HepG2 (cell line): ENCODE measurements around the gene ZC3H4. TPM values are rescaled to one million over a fixed set of nuclear protein-coding genes. Genes with fewer than 3 reads are reported as not detected.
A peak's percentile ranks its signal among the peaks of the same experiment; 100 is the strongest.

ENCODE experiments used
- MIER3 ChIP-seq: IDR thresholded peaks from 2 replicates; pipeline ENCODE4 v1.6.1; 2016; ENCODE audit warnings: missing compliant biosample characterization, borderline replicate concordance
- PAXIP1 ChIP-seq: sonication (generic); formaldehyde crosslinking; conservative IDR thresholded peaks from 2 replicates; pipeline ENCODE4 v1.4.0; 2020; ENCODE audit warnings: mild to moderate bottlenecking, missing genetic modification reagents, moderate library complexity
- STAG1 ChIP-seq: sonication (generic); formaldehyde crosslinking; IDR thresholded peaks from 2 replicates; pipeline ENCODE4 v1.4.0; 2020; ENCODE audit warnings: missing genetic modification reagents
- XRCC5 ChIP-seq: fragments of 200-400 bp; formaldehyde crosslinking; optimal IDR thresholded peaks from 2 replicates; pipeline ENCODE3; 2017; ENCODE audit warnings: mild to moderate bottlenecking, low read length
- YY1 ChIP-seq: IDR thresholded peaks from 2 replicates; pipeline ENCODE4 v1.6.1; 2011; ENCODE audit warnings: low read length, low read depth, moderate library complexity, mild to moderate bottlenecking; ENCODE audit not compliant: insufficient read depth, insufficient replicate concordance
- ZFP37 ChIP-seq: sonication (generic); formaldehyde crosslinking; IDR thresholded peaks from 2 replicates; pipeline ENCODE4 v1.4.0; 2020; ENCODE audit warnings: missing genetic modification reagents, borderline replicate concordance
- ZFP90 ChIP-seq: sonication (generic); formaldehyde crosslinking; IDR thresholded peaks from 2 replicates; pipeline ENCODE4 v1.8.0; 2022; ENCODE audit warnings: missing genetic modification reagents, mild to moderate bottlenecking, inconsistent platforms, borderline replicate concordance
- ZNF274 ChIP-seq: sonication (generic); formaldehyde crosslinking; IDR thresholded peaks from 2 replicates; pipeline ENCODE4 v1.5.1; 2020; ENCODE audit warnings: mild to moderate bottlenecking, missing genetic modification reagents
- ZNF350 ChIP-seq: sonication (generic); formaldehyde crosslinking; IDR thresholded peaks from 2 replicates; pipeline ENCODE4 v1.4.0; 2020; ENCODE audit warnings: mild to moderate bottlenecking, low read depth, missing genetic modification reagents, borderline replicate concordance
- ZNF564 ChIP-seq: sonication (generic); formaldehyde crosslinking; IDR thresholded peaks from 2 replicates; pipeline ENCODE4 v1.8.1; 2023; ENCODE audit warnings: mild to moderate bottlenecking, missing genetic modification reagents
- polyA plus RNA-seq, 8 experiments: library from polyadenylated mRNA; depleted of rRNA in 3 of 8; stranded (reverse) in 7 of 8; unstranded in 1 of 8; fragments of >200 nt; fragmentation: Illumina TruSeq in 4 of 8; extraction: Trizol in 4 of 8; gene quantifications; 2 replicates each; pipeline versions ENCODE4 v1.2.1 to v1.2.3, GENCODE V29; 2011 to 2016; ENCODE audit warnings: low read depth in 4 of 8, missing spikeins in 1 of 8, mixed read lengths in 1 of 8; ENCODE audit not compliant: insufficient read depth in 1 of 8
- total RNA-seq, 5 experiments: library from RNA; depleted of rRNA; stranded (reverse); fragments of >200 nt; fragmentation: Illumina TruSeq; extraction: Trizol; gene quantifications; 2 replicates each; pipeline ENCODE4 v1.2.3, GENCODE V29; 2016; ENCODE audit warnings: low read depth in 1 of 5
- TF ChIP-seq, protein P1 (sequence below): IDR thresholded peaks from 2 replicates; pipeline ENCODE4 v1.6.1; 2016; ENCODE audit warnings: low read depth, missing genetic modification reagents, missing compliant biosample characterization
- TF ChIP-seq, protein P2 (sequence below): sonication (generic); formaldehyde crosslinking; IDR thresholded peaks from 2 replicates; pipeline ENCODE4 v1.5.1; 2020; ENCODE audit warnings: mild to moderate bottlenecking, missing genetic modification reagents, moderate library complexity
- TF ChIP-seq, protein P3 (sequence below): sonication (generic); formaldehyde crosslinking; IDR thresholded peaks from 2 replicates; pipeline ENCODE4 v1.5.0; 2020; ENCODE audit warnings: mild to moderate bottlenecking, missing genetic modification reagents

The ZC3H4 gene
- total and polyA plus RNA-seq, 2 of the 13 experiments (the other 11 are each of a cell fraction or from before 2014, with no cell fraction given), result 1.8 to 10.7 TPM

DNA sequence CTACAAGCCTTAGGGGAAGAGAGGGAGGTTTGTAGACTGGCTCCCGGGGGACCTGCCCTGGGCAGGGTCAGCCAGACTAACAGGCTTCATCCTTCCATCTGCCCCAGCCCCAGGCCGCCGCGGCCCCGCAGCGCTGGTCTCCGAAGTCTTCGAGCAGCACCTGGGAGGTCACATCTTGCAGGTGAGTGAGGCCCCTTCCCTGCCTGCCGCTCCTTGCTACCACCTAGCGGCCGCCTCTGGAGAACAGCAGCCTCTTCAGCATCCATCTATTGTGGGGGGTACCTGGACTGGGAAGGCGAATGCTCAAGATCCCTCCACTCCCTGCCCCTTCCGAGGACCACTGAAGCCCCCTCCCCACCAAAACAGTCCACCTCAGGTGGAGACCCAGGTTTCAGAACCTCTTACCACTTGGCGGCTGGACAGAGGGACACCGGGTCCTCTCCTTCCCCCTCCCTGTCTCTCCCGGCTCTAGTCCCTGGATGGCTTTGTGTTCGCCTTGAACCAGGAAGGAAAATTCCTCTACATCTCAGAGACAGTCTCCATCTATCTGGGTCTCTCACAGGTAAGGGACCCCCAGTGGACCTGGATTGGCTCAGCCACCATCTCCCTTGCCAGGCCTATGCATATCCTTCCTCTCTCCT is 81.3 kb downstream of the ZC3H4 start (continued):
- TF ChIP-seq STAG1, result peak; percentile 72
- no peak for TF ChIP-seq PAXIP1
- TF ChIP-seq ZFP90 (CRISPR knock-in tag), result 0 out of 2 replicates have a peak, but pooled peaks have one; percentile 44
- TF ChIP-seq, protein P1, sequence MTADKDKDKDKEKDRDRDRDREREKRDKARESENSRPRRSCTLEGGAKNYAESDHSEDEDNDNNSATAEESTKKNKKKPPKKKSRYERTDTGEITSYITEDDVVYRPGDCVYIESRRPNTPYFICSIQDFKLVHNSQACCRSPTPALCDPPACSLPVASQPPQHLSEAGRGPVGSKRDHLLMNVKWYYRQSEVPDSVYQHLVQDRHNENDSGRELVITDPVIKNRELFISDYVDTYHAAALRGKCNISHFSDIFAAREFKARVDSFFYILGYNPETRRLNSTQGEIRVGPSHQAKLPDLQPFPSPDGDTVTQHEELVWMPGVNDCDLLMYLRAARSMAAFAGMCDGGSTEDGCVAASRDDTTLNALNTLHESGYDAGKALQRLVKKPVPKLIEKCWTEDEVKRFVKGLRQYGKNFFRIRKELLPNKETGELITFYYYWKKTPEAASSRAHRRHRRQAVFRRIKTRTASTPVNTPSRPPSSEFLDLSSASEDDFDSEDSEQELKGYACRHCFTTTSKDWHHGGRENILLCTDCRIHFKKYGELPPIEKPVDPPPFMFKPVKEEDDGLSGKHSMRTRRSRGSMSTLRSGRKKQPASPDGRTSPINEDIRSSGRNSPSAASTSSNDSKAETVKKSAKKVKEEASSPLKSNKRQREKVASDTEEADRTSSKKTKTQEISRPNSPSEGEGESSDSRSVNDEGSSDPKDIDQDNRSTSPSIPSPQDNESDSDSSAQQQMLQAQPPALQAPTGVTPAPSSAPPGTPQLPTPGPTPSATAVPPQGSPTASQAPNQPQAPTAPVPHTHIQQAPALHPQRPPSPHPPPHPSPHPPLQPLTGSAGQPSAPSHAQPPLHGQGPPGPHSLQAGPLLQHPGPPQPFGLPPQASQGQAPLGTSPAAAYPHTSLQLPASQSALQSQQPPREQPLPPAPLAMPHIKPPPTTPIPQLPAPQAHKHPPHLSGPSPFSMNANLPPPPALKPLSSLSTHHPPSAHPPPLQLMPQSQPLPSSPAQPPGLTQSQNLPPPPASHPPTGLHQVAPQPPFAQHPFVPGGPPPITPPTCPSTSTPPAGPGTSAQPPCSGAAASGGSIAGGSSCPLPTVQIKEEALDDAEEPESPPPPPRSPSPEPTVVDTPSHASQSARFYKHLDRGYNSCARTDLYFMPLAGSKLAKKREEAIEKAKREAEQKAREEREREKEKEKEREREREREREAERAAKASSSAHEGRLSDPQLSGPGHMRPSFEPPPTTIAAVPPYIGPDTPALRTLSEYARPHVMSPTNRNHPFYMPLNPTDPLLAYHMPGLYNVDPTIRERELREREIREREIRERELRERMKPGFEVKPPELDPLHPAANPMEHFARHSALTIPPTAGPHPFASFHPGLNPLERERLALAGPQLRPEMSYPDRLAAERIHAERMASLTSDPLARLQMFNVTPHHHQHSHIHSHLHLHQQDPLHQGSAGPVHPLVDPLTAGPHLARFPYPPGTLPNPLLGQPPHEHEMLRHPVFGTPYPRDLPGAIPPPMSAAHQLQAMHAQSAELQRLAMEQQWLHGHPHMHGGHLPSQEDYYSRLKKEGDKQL (CRISPR knock-in tag), result no peak
- peak; percentile 43 for TF ChIP-seq XRCC5
- TF ChIP-seq MIER3 (CRISPR knock-in tag), result no peak
- no peak for TF ChIP-seq ZNF564 (CRISPR knock-in tag)
- 0 out of 2 replicates have a peak, but pooled peaks have one; percentile 31 for TF ChIP-seq ZNF350
- TF ChIP-seq, protein P2, sequence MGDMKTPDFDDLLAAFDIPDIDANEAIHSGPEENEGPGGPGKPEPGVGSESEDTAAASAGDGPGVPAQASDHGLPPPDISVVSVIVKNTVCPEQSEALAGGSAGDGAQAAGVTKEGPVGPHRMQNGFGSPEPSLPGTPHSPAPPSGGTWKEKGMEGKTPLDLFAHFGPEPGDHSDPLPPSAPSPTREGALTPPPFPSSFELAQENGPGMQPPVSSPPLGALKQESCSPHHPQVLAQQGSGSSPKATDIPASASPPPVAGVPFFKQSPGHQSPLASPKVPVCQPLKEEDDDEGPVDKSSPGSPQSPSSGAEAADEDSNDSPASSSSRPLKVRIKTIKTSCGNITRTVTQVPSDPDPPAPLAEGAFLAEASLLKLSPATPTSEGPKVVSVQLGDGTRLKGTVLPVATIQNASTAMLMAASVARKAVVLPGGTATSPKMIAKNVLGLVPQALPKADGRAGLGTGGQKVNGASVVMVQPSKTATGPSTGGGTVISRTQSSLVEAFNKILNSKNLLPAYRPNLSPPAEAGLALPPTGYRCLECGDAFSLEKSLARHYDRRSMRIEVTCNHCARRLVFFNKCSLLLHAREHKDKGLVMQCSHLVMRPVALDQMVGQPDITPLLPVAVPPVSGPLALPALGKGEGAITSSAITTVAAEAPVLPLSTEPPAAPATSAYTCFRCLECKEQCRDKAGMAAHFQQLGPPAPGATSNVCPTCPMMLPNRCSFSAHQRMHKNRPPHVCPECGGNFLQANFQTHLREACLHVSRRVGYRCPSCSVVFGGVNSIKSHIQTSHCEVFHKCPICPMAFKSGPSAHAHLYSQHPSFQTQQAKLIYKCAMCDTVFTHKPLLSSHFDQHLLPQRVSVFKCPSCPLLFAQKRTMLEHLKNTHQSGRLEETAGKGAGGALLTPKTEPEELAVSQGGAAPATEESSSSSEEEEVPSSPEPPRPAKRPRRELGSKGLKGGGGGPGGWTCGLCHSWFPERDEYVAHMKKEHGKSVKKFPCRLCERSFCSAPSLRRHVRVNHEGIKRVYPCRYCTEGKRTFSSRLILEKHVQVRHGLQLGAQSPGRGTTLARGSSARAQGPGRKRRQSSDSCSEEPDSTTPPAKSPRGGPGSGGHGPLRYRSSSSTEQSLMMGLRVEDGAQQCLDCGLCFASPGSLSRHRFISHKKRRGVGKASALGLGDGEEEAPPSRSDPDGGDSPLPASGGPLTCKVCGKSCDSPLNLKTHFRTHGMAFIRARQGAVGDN (CRISPR knock-in tag), result peak; percentile 51
- TF ChIP-seq, protein P3, sequence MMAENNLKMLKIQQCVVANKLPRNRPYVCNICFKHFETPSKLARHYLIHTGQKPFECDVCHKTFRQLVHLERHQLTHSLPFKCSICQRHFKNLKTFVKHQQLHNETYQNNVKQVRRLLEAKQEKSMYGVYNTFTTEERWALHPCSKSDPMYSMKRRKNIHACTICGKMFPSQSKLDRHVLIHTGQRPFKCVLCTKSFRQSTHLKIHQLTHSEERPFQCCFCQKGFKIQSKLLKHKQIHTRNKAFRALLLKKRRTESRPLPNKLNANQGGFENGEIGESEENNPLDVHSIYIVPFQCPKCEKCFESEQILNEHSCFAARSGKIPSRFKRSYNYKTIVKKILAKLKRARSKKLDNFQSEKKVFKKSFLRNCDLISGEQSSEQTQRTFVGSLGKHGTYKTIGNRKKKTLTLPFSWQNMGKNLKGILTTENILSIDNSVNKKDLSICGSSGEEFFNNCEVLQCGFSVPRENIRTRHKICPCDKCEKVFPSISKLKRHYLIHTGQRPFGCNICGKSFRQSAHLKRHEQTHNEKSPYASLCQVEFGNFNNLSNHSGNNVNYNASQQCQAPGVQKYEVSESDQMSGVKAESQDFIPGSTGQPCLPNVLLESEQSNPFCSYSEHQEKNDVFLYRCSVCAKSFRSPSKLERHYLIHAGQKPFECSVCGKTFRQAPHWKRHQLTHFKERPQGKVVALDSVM (CRISPR knock-in tag), result no peak
- TF ChIP-seq ZNF274, result no peak
- no peak for TF ChIP-seq ZFP37 (CRISPR knock-in tag)
- peak; percentile 17 for TF ChIP-seq YY1
